Measurements from ENCODE around the gene RPAP3. TPM values are rescaled to one million over a fixed set of nuclear protein-coding genes. Genes with fewer than 3 reads are reported as not detected.
A peak's percentile ranks its signal among the peaks of the same experiment; 100 is the strongest.

Gene RPAP3
- total and polyA plus RNA-seq, 9 donors, result 15.6 to 71.3 (median 32.4) TPM

DNA sequence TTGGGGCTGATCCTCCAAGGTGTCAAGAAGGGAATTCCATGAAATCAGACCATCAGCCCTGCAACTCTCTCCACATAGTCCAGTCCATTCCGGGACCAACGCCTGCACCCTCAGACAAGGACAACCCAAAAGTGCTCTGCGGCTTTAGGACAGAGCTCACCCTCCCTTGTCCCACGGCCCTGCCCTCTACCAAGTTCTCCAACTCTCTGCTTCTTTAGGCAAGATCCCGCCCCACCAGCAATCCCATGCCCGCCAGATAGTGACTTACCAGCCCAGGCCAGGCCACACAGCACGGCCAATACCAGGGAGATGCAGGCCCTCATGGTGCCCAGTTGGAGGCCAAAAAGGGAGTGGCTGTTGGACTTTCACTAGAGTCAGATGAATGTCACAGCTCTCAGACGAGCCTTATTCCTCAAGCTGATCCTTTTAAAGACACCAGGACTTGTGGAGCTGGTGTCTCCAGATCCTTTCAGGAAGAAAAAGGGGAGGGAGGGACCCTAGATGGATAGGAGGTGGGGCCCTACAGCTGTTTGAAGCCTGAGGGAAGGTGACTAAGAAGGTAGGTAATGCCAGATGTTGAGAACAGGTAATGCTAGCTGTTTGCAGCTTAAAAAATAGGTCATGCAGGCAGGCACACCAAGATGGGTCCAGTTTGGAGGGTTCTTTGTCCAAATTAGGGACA lies 19.4 kb upstream of the RPAP3 start, which contains the start of gene ENDOU:
Gene ENDOU (minus strand): TSS at position 400 of the 682 bp plus-strand sequence. CDS start 77 bp downstream, at position 323.
- no peaks in the 10 kb centered on the region for H3K27me3 ChIP-seq
- H3K4me1 ChIP-seq (ENCODE audit: insufficient read depth), result peaks cover 6% of the 10 kb centered on the region
- WGBS, 3 donors, result 85 to 98% (median 90%) methylated on average over 8 of the region's 8 CpGs
- H3K27ac ChIP-seq, result peak within 1 kb of the TSS in 1 of 2 donors; percentile 23
- H3K9me3 ChIP-seq, result no peaks in the 10 kb centered on the region
- TF ChIP-seq POLR2A (IDR thresholded peaks at IDR 0.05) (no peak), EP300 (IDR thresholded peaks at IDR 0.05) (no peak)
- TF ChIP-seq, protein P1, sequence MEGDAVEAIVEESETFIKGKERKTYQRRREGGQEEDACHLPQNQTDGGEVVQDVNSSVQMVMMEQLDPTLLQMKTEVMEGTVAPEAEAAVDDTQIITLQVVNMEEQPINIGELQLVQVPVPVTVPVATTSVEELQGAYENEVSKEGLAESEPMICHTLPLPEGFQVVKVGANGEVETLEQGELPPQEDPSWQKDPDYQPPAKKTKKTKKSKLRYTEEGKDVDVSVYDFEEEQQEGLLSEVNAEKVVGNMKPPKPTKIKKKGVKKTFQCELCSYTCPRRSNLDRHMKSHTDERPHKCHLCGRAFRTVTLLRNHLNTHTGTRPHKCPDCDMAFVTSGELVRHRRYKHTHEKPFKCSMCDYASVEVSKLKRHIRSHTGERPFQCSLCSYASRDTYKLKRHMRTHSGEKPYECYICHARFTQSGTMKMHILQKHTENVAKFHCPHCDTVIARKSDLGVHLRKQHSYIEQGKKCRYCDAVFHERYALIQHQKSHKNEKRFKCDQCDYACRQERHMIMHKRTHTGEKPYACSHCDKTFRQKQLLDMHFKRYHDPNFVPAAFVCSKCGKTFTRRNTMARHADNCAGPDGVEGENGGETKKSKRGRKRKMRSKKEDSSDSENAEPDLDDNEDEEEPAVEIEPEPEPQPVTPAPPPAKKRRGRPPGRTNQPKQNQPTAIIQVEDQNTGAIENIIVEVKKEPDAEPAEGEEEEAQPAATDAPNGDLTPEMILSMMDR (IDR thresholded peaks at IDR 0.05), result no peak
- intact Hi-C loops (cut with DNase I), result no loop called here
- H3K36me3 ChIP-seq, result no peaks in the 10 kb centered on the region
- no peak within 1 kb of the TSS for H3K4me3 ChIP-seq
- peak in 1 of 5 donors; percentile 23 for DNase-seq

DNA sequence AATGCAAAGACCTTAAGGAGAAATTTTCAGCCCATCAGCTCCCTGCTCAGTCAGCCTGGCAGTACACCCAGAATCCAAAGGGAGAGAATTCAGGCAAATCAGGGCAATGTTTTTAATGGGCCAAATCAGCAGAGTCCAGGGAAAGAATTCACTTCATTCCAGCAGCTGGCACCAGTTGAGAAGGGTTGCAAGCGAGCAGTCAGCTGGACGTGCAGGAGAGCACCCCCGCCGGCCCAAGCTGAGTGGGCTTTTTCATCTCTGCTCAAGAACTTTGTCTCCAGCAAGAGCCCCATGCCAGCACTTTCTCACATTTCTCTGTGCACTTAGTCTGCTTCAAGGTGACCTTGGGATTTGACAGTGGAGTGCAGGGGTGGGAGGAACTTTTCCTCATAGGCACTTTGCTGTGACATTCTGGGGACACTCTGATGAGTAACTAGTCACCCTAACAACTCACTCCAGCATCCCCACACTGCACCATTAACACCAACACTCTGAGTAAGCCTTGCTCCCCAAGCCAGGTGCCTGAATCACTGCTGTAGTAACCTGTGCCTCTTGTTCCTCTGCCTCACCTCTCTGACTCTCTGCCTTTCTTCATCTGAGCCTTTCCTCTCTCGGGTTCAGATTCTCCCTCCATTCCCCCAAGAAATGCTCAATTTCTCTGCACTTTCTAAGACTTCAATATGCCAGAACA lies 17.3 kb upstream of the RPAP3 start:
- H3K27me3 ChIP-seq, result no peaks in the 10 kb centered on the region
- DNase-seq, result peak in 2 of 5 donors; percentile 6 to 19
- H3K9me3 ChIP-seq, result no peaks in the 10 kb centered on the region
- H3K4me1 ChIP-seq (ENCODE audit: insufficient read depth), result peaks cover 9% of the 10 kb centered on the region
- intact Hi-C loops (cut with DNase I), result no loop called here
- 43 to 68% (median 48%) methylated on average over 5 of the region's 5 CpGs for WGBS, 3 donors
- no peak overlapping the region for H3K4me3 ChIP-seq
- TF ChIP-seq, protein P1 (IDR thresholded peaks at IDR 0.05), result no peak
- H3K36me3 ChIP-seq, result no peaks in the 10 kb centered on the region
- H3K27ac ChIP-seq, result peak overlapping the region in 1 of 2 donors; percentile 31

DNA sequence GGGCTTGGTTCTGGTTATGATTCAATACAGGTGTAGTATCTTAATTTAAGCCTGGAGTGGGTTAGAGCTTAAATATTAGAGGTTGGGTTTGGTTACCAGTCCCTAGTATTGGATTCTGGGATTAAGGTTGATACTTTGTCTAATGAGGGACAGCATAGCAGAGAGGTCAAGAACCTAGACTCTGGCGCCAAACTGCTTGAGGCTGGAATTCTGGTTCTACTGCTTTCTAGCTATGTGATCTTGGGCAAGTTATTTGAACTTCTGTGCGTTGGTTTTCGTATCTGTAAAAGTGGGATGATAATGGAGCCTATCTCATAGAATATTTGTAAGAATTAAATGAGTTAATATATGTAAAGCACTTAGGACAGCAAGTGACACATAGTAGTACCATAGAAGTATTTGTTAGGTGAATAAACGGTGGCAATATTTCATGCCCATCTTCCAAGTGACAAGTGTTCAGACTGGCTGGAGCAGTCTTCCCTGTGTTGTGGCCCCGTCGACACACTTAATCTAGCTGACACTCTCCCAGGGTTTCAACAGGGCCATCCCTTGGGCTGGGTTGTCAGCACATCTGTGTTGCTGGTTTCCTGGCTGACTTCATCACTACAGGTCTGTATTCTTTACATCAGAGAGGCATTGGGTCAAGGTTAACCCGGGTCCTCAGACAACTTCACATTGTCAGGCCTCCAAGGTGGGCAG lies 16.5 kb upstream of the RPAP3 start:
- Histone ChIP-seq H3K4me3 (no peak overlapping the region), H3K27me3 (no peaks in the 10 kb centered on the region), H3K27ac (peak overlapping the region in 1 of 2 donors; percentile 31), H3K9me3 (no peaks in the 10 kb centered on the region), H3K4me1 (ENCODE audit: insufficient read depth) (peaks cover 16% of the 10 kb centered on the region), H3K36me3 (no peaks in the 10 kb centered on the region)
- intact Hi-C loops (cut with DNase I), result no loop called here
- 79 to 84% (median 80%) methylated on average over 7 of the region's 7 CpGs for WGBS, 3 donors
- TF ChIP-seq POLR2A (IDR thresholded peaks at IDR 0.05), result no peak
- TF ChIP-seq EP300 (IDR thresholded peaks at IDR 0.05), result no peak
- TF ChIP-seq, protein P1 (IDR thresholded peaks at IDR 0.05), result no peak
- DNase-seq, result peak in 2 of 5 donors; percentile 9 to 11

GRCh38 chr12:47721431-47721973 lies 15.7 kb upstream of the RPAP3 start:
- H3K36me3 ChIP-seq, result no peaks in the 10 kb centered on the region
- no peak overlapping the region for H3K27ac ChIP-seq
- H3K4me1 ChIP-seq (ENCODE audit: insufficient read depth), result peaks cover 20% of the 10 kb centered on the region
- WGBS, 3 donors, result 85 to 92% (median 86%) methylated on average over 9 of the region's 9 CpGs
- no peaks in the 10 kb centered on the region for H3K27me3 ChIP-seq
- intact Hi-C loops (cut with DNase I), result no loop called here
- DNase-seq, result peak in 2 of 5 donors; percentile 10 to 12
- H3K9me3 ChIP-seq, result no peaks in the 10 kb centered on the region
- TF ChIP-seq, protein P1 (IDR thresholded peaks at IDR 0.05), result no peak
- no peak for TF ChIP-seq EP300 (IDR thresholded peaks at IDR 0.05)
- TF ChIP-seq POLR2A (IDR thresholded peaks at IDR 0.05), result no peak
- no peak overlapping the region for H3K4me3 ChIP-seq

Data from ovary (tissue), 9 donors.